ENCODE data around the gene CD22.

Gene CD22

DNA sequence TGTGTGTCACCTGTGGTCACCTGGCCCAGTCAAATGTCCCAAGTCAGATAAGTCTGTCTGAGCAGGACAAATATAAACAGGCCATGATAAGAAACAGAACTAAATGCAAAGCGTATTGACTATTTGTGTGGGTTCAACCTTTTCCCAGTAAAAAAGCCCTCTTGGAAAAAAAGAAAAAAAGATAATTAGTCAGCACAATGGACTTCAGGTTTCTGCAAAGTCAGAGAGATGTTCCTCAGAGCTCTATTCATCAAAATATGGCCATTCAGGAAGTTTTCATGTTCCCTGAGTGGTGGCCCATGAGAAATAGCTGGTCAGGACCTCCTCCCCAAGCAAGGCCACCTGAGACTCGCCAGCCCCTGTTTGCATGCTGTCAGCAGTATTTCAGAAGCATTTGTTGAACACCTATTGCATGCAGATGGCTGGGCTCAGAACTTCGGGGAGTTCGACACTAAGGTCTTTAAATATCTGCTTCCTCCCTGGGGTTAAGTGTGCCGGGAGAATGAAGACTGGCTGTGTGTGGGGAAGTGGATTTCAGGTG lies 32.0 kb downstream of the CD22 start:
- no peak for TF ChIP-seq POLR2A (IDR thresholded peaks at IDR 0.05; ENCODE audit: extremely low read depth, insufficient read length)
- TF ChIP-seq, protein P1, sequence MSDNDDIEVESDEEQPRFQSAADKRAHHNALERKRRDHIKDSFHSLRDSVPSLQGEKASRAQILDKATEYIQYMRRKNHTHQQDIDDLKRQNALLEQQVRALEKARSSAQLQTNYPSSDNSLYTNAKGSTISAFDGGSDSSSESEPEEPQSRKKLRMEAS (IDR thresholded peaks at IDR 0.05; ENCODE audit: low read depth, low read length): no peak
- no peak for TF ChIP-seq MYC (IDR thresholded peaks at IDR 0.05; ENCODE audit: low read depth, low read length)
- TF ChIP-seq, protein P2, sequence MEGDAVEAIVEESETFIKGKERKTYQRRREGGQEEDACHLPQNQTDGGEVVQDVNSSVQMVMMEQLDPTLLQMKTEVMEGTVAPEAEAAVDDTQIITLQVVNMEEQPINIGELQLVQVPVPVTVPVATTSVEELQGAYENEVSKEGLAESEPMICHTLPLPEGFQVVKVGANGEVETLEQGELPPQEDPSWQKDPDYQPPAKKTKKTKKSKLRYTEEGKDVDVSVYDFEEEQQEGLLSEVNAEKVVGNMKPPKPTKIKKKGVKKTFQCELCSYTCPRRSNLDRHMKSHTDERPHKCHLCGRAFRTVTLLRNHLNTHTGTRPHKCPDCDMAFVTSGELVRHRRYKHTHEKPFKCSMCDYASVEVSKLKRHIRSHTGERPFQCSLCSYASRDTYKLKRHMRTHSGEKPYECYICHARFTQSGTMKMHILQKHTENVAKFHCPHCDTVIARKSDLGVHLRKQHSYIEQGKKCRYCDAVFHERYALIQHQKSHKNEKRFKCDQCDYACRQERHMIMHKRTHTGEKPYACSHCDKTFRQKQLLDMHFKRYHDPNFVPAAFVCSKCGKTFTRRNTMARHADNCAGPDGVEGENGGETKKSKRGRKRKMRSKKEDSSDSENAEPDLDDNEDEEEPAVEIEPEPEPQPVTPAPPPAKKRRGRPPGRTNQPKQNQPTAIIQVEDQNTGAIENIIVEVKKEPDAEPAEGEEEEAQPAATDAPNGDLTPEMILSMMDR (IDR thresholded peaks at IDR 0.05; ENCODE audit: low read depth, low read length): no peak
- no peak for DNase-seq (ENCODE audit: low read depth)
- H3K4me3 ChIP-seq (ENCODE audit: low read depth, low read length): no peak overlapping the region

GRCh38 chr19:35362261-35363000 lies 33.4 kb downstream of the CD22 start:
- no peak for DNase-seq (ENCODE audit: low read depth)
- TF ChIP-seq, protein P1 (IDR thresholded peaks at IDR 0.05; ENCODE audit: low read depth, low read length): no peak
- TF ChIP-seq, protein P2 (IDR thresholded peaks at IDR 0.05; ENCODE audit: low read depth, low read length): no peak
- no peak for TF ChIP-seq POLR2A (IDR thresholded peaks at IDR 0.05; ENCODE audit: extremely low read depth, insufficient read length)
- TF ChIP-seq MYC (IDR thresholded peaks at IDR 0.05; ENCODE audit: low read depth, low read length): no peak
- no peak overlapping the region for H3K4me3 ChIP-seq (ENCODE audit: low read depth, low read length)

DNA sequence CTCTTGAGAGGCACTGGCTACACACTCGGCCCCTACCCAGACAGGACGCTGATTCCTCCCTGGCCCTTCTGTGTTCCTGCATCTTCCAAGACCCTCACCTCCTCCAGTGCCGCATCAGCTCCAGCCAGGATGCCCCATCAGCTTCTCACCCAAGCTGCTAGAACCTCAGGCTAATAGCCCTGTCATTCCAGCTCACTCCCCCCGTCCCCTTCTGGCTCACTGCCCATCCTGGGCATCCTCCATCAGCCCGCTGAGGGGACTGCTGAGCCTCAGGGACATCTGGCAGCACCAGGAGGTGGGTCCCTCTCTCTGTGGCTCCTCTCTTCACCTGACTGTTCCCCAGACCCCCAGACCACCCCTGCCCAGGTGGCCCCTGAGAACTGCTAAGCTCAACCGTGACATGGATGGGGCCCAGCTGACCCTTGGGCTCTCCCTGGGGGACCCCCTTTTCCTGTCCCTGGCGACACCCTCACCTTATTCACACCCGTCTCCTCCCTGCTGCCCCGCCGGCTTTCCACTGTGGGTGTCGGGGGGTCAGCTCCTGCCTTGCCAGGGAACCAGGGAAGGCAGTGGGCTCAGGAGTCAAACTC lies 34.1 kb downstream of the CD22 start:
- TF ChIP-seq, protein P1 (IDR thresholded peaks at IDR 0.05; ENCODE audit: low read depth, low read length): no peak
- TF ChIP-seq MYC (IDR thresholded peaks at IDR 0.05; ENCODE audit: low read depth, low read length) (no peak), POLR2A (IDR thresholded peaks at IDR 0.05; ENCODE audit: extremely low read depth, insufficient read length) (no peak)
- TF ChIP-seq, protein P2 (IDR thresholded peaks at IDR 0.05; ENCODE audit: low read depth, low read length): no peak
- no peak for DNase-seq (ENCODE audit: low read depth)
- H3K4me3 ChIP-seq (ENCODE audit: low read depth, low read length): no peak overlapping the region

DNA sequence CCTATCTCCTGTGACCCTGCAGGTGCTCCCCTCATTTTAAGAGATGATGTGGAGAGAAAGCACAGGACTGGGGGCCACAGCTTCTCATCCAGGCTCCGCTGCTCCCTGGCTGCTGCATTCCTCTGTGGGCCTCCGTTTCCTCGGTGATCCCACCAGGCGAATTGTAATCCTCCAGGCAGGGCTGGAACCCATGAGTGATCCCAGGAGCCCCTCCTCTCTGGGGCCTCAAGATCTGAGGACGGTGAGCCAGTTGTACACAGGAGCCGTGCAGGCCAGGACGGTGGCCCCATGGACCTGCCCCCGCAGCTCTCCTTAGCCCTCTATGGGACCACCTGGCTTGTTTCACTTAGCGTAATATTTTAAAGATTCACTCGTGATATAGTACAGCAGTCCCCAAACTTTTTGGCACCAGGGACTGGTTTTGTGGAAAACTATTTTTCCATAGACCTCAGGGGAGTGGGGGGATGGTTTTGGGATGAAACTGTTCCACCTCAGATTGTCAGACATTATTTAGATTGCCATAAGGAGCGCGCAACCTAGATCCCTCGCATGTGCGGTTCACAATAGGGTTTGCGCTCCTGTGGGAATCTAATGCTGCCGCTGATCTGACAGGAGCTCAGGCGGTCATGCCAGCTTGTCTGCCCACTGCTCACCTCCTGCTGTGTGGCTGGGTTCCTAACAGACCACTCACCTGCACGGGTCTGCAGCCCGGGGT lies 34.9 kb downstream of the CD22 start:
- TF ChIP-seq, protein P1 (IDR thresholded peaks at IDR 0.05; ENCODE audit: low read depth, low read length): no peak
- TF ChIP-seq, protein P2 (IDR thresholded peaks at IDR 0.05; ENCODE audit: low read depth, low read length): no peak
- no peak for TF ChIP-seq MYC (IDR thresholded peaks at IDR 0.05; ENCODE audit: low read depth, low read length)
- TF ChIP-seq POLR2A (IDR thresholded peaks at IDR 0.05; ENCODE audit: extremely low read depth, insufficient read length): no peak
- DNase-seq (ENCODE audit: low read depth): no peak
- no peak overlapping the region for H3K4me3 ChIP-seq (ENCODE audit: low read depth, low read length)

GRCh38 chr19:35365303-35365702 lies 36.3 kb downstream of the CD22 start:
- DNase-seq (ENCODE audit: low read depth): no peak
- no peak overlapping the region for H3K4me3 ChIP-seq (ENCODE audit: low read depth, low read length)
- TF ChIP-seq MYC (IDR thresholded peaks at IDR 0.05; ENCODE audit: low read depth, low read length) (no peak), POLR2A (IDR thresholded peaks at IDR 0.05; ENCODE audit: extremely low read depth, insufficient read length) (no peak)
- TF ChIP-seq, protein P1 (IDR thresholded peaks at IDR 0.05; ENCODE audit: low read depth, low read length): no peak
- TF ChIP-seq, protein P2 (IDR thresholded peaks at IDR 0.05; ENCODE audit: low read depth, low read length): no peak
